Spleen (tissue), 7 donors: ENCODE results near the gene EFCAB11.

Experiments used
- POLR2A ChIP-seq, 3 donors: fragments of 450-650 bp; IDR thresholded peaks; one replicate each; pipeline ENCODE4 v1.5.1; 2017; ENCODE audit warnings: antibody characterized with exemption in 3 of 3, mild to moderate bottlenecking in 1 of 3
- POLR2AphosphoS5 ChIP-seq, 3 donors: sonication (generic); formaldehyde crosslinking; IDR thresholded peaks; one replicate each; pipeline ENCODE4 v1.5.1; 2017; ENCODE audit warnings: antibody characterized with exemption in 3 of 3
- TF ChIP-seq, protein P1 (sequence below), 11 experiments: fragments of 200-600 bp in 7 of 11; fragments of 450-650 bp in 4 of 11; sonication (generic) in 4 of 11; IDR thresholded peaks in 8 of 11; conservative IDR thresholded peaks in 3 of 11; 1 replicate in 7 of 11; 2 replicates in 4 of 11; pipeline versions ENCODE4 v1.4.0 to v1.8.0; 2016 to 2021; ENCODE audit warnings: antibody characterized with exemption in 11 of 11, inconsistent platforms in 4 of 11, mild to moderate bottlenecking in 1 of 11
- donor health status: DM: no; HTN: no; CAD: no; lungs with moderate emphysema.
- donor health status: DM: no; HTN: no; CAD: no.
- donor health status: DM: no; HTN: no; CAD: no.

DNA sequence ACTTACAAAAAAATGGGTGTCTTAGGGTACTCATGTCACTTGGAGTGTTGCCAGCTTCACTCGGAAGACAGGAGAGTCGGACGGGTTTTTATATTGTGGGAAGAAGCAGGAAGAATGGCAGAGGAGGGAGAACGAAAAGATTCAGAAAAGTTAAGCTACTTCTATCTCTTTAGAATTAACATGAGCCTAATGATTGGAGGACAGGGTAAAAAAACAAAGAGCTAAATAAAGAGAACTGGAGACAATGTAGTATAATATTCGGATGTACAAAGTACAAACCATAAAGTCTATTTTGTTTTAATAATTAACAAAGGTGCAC, 43.9 kb downstream of the EFCAB11 start:
- TF ChIP-seq, protein P1, sequence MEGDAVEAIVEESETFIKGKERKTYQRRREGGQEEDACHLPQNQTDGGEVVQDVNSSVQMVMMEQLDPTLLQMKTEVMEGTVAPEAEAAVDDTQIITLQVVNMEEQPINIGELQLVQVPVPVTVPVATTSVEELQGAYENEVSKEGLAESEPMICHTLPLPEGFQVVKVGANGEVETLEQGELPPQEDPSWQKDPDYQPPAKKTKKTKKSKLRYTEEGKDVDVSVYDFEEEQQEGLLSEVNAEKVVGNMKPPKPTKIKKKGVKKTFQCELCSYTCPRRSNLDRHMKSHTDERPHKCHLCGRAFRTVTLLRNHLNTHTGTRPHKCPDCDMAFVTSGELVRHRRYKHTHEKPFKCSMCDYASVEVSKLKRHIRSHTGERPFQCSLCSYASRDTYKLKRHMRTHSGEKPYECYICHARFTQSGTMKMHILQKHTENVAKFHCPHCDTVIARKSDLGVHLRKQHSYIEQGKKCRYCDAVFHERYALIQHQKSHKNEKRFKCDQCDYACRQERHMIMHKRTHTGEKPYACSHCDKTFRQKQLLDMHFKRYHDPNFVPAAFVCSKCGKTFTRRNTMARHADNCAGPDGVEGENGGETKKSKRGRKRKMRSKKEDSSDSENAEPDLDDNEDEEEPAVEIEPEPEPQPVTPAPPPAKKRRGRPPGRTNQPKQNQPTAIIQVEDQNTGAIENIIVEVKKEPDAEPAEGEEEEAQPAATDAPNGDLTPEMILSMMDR (IDR thresholded peaks at IDR 0.05 in 8 of 11, conservative IDR thresholded peaks at IDR 0.05 in 3 of 11) = no peak
- TF ChIP-seq POLR2AphosphoS5 (IDR thresholded peaks at IDR 0.05) (no peak), POLR2A (IDR thresholded peaks at IDR 0.05) (no peak)
